Activated B cell treated with CpG ODN at 0.5 μM for 24 hours (primary cell): Measurements from ENCODE around the gene RPL7L1. TPM values are rescaled to one million over a fixed set of nuclear protein-coding genes. Genes with fewer than 3 reads are reported as not detected.

Source experiments
- ATAC-seq: fragments of 200-7000 bp; cut with Tn5 transposase; one replicate; pipeline ENCODE4 v1.10.0; 2021; ENCODE audit warnings: low read depth, mild to moderate bottlenecking, moderate library complexity
- CTCF ChIA-PET: fragments of 350-600 bp; sonication (Branson Sonifier 250); formaldehyde crosslinking; loops from one replicate; lab custom pipeline; 2021; ENCODE audit warnings: antibody characterized with exemption; lab: Charles Lee
- POLR2A ChIA-PET: fragments of 350-600 bp; sonication (Branson Sonifier 250); formaldehyde crosslinking; loops from one replicate; lab custom pipeline; 2021; ENCODE audit warnings: antibody characterized with exemption; lab: Charles Lee
- DNase-seq: peaks from one replicate; pipeline ENCODE4 v3.0.0; 2022
- H3K27ac Mint-ChIP-seq: one replicate; pipeline ENCODE4 v1.8.0; 2020; ENCODE audit warnings: mixed read lengths
- H3K27me3 Mint-ChIP-seq: one replicate; pipeline ENCODE4 v1.8.0; 2021; ENCODE audit warnings: mixed read lengths
- H3K36me3 Mint-ChIP-seq: one replicate; pipeline ENCODE4 v1.8.0; 2021; ENCODE audit warnings: low read depth, mixed read lengths
- H3K4me1 Mint-ChIP-seq: one replicate; pipeline ENCODE4 v1.8.0; 2021; ENCODE audit warnings: mixed read lengths
- H3K4me3 Mint-ChIP-seq: one replicate; pipeline ENCODE4 v1.8.0; 2020; ENCODE audit warnings: mild to moderate bottlenecking, mixed read lengths
- H3K9me3 Mint-ChIP-seq: one replicate; pipeline ENCODE4 v1.8.0; 2020; ENCODE audit warnings: mixed read lengths
- intact Hi-C: fragments of 100-400 bp; cut with micrococcal nuclease; formaldehyde crosslinking; loops from one replicate; pipeline ENCODE4 v1.15.1; 2024
- total RNA-seq: library from RNA; stranded (reverse); gene quantifications from 2 replicates; pipeline ENCODE4 v1.2.3, GENCODE V29; 2022
- TF ChIP-seq, protein P1 (sequence below): fragments of 200-600 bp; IDR thresholded peaks from one replicate; pipeline ENCODE4 v1.8.0; 2022; ENCODE audit warnings: antibody characterized with exemption, mild to moderate bottlenecking

The RPL7L1 gene
- total RNA-seq, 1 donor from 2014 or later: 110 TPM

DNA sequence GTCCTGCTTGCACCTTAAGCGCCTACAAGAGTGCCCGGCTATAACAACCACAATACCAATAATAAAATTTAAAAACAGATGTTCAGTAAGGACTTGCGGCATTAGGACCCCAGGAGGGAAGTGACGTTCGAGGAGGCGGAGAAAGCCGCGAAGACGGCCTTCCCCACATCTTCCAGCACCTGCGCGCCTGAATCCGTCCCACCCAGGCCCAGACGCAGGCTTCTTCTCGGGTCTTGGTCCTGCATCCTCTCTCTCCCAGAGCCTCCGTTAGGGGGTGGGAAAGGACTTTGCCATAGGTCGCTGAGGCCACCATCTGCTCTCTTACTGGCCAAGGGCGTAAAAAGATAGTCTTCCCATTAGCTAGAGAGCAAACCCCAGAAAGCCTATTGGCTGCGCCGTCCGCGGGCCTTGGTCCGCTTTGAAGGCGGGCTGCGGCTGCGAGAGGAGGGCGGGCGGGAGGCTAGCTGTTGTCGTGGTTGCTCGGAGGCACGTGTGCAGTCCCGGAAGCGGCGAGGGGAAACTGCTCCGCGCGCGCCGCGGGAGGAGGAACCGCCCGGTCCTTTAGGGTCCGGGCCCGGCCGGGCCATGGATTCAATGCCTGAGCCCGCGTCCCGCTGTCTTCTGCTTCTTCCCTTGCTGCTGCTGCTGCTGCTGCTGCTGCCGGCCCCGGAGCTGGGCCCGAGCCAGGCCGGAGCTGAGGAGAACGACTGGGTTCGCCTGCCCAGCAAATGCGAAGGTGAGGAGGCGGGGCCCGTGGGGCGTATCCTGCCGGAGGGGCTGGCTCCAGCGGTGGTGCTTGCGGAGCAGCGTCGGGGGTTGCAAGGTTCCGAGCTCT, 49.8 kb downstream of the RPL7L1 start, which contains the start of gene CNPY3:
Gene CNPY3 (plus strand): TSS at position 495 of the 835 bp plus-strand sequence. CDS start 91 bp downstream, at position 586.
- Mint-ChIP-seq H3K4me1 (peaks cover 58% of the 10 kb centered on the region), H3K4me3 (peak within 1 kb of the TSS; percentile 97), H3K27ac (peak within 1 kb of the TSS; percentile 97), H3K36me3 (peaks cover 45% of the 10 kb centered on the region), H3K9me3 (no peaks in the 10 kb centered on the region), H3K27me3 (no peaks in the 10 kb centered on the region)
- POLR2A ChIA-PET: interaction anchor here (0.5 to 5.4 kb wide), 61 partner anchors 8 to 1901 kb away, joined by 3 to 97 read pairs (median 5); partner anchors contain the start of genes ABCC10, BICRAL, CUL7 and CUL9
- peak; percentile 84 for DNase-seq
- TF ChIP-seq, protein P1, sequence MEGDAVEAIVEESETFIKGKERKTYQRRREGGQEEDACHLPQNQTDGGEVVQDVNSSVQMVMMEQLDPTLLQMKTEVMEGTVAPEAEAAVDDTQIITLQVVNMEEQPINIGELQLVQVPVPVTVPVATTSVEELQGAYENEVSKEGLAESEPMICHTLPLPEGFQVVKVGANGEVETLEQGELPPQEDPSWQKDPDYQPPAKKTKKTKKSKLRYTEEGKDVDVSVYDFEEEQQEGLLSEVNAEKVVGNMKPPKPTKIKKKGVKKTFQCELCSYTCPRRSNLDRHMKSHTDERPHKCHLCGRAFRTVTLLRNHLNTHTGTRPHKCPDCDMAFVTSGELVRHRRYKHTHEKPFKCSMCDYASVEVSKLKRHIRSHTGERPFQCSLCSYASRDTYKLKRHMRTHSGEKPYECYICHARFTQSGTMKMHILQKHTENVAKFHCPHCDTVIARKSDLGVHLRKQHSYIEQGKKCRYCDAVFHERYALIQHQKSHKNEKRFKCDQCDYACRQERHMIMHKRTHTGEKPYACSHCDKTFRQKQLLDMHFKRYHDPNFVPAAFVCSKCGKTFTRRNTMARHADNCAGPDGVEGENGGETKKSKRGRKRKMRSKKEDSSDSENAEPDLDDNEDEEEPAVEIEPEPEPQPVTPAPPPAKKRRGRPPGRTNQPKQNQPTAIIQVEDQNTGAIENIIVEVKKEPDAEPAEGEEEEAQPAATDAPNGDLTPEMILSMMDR: no peak
- peak; percentile 74 for ATAC-seq
- intact Hi-C loops: loop anchor here (1.0 to 2.0 kb wide), 10 partner anchors 39 to 648 kb away; partner anchors contain the start of genes CUL7, KLC4, KLHDC3 and MRPL2
- CTCF ChIA-PET: interaction anchor here (1.1 to 1.5 kb wide), 3 partner anchors 28 to 267 kb away, joined by 3 to 7 read pairs (median 4); partner anchors contain the start of gene PPP2R5D

DNA sequence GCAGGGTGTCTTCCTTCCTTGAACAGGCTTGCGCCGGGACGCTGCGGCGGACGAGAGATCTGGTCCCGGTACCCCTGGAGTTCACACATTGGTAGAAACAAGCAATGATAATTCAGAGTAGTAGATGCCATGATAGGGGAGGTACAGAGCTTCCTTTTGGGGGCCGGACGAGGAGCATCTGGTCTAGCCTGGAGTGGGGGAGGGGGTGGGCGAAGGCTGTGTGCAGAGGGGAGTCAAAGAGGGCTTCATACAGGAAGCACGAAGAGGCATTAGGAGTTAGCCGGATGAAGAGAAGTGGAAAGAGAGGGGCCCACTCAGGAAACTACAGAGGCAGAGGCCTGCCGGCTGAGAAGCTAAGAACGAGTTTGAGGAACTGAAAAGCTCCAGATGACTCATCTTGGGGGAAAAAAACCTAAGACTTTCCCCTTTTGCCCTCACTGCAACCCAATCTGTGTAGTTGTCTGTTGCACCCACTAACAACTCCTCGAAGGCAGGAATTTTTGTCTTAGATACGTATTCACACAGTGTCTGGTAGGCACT, 50.5 kb downstream of the RPL7L1 start:
- peak overlapping the region; percentile 97 for H3K4me3 Mint-ChIP-seq
- POLR2A ChIA-PET: interaction anchor here (0.5 to 5.4 kb wide), 58 partner anchors 8 to 1317 kb away, joined by 3 to 97 read pairs (median 5); partner anchors contain the start of genes ABCC10, BICRAL, CUL7 and CUL9
- H3K27me3 Mint-ChIP-seq: no peaks in the 10 kb centered on the region
- H3K36me3 Mint-ChIP-seq: peaks cover 52% of the 10 kb centered on the region
- TF ChIP-seq, protein P1: no peak
- ATAC-seq: peak; percentile 61
- DNase-seq: peak; percentile 58
- peaks cover 65% of the 10 kb centered on the region for H3K4me1 Mint-ChIP-seq
- H3K27ac Mint-ChIP-seq: peak overlapping the region; percentile 97
- intact Hi-C loops: loop anchor here (1.0 to 5.0 kb wide), 14 partner anchors 19 to 647 kb away; partner anchors contain the start of genes CUL7, KLC4, KLHDC3 and MRPL2
- CTCF ChIA-PET: interaction anchor here (1.1 to 1.5 kb wide), 2 partner anchors 54 to 268 kb away, joined by 3 to 7 read pairs; partner anchors contain the start of gene PPP2R5D
- no peaks in the 10 kb centered on the region for H3K9me3 Mint-ChIP-seq

DNA sequence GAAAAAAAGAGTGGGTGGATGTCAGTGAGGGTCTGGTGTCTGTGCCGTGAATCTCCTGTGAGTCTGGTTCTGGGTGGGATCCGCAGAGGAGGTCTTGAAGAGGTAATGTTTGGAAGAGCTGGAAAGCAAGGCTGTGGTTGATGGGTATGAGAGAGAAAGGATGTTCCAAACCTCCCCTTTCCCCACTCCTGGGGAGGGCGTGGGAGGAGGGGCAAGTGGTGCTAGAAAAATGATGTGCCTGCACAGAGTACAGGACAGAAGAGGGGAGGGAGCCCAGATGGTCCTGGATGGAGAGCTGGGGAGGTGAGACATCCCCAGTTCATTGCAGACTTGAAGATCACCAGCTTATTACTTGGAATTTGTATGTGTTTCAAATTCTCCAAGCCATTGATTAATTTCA, 53.0 kb downstream of the RPL7L1 start:
- Mint-ChIP-seq H3K36me3 (peaks cover 75% of the 10 kb centered on the region), H3K27me3 (no peaks in the 10 kb centered on the region), H3K9me3 (no peaks in the 10 kb centered on the region), H3K4me3 (peak overlapping the region; percentile 97), H3K4me1 (peaks cover 76% of the 10 kb centered on the region), H3K27ac (peak overlapping the region; percentile 97)
- TF ChIP-seq, protein P1: no peak
- DNase-seq (no peak), ATAC-seq (no peak)
- CTCF ChIA-PET: interaction anchor here (0.8 kb wide), 1 partner anchor 33 kb away, joined by 3 read pairs; no protein-coding TSS in a partner anchor
- intact Hi-C loops: loop anchor here (5.0 kb wide), 1 partner anchor 435 kb away; the partner anchor contains the start of gene ZNF318
- POLR2A ChIA-PET: interaction anchor here (0.6 to 5.4 kb wide), 4 partner anchors 13 to 237 kb away, joined by 3 to 97 read pairs (median 14); partner anchors contain the start of genes GNMT and PEX6

DNA sequence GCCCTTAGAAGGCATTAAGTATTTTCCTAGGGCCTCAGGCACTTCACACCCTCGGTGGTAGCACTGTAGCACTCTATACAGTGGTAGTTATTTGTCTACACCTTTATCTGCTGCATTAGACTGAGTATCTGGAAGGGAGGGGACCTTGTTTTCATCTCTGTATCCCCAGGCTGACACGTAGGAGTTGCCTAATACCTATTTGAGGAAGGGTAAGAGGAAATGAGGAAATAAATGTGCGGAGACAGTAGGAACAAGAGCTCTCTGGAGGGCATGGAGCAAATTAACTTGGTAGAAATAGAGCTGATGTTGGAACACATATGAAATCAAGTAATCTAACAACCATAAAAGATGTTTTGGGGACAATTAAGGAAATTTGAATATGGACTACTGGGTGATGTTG, 53.8 kb downstream of the RPL7L1 start:
- Mint-ChIP-seq H3K4me1 (peaks cover 78% of the 10 kb centered on the region), H3K27me3 (no peaks in the 10 kb centered on the region), H3K27ac (peak overlapping the region; percentile 57), H3K9me3 (no peaks in the 10 kb centered on the region), H3K4me3 (peak overlapping the region; percentile 97), H3K36me3 (peaks cover 83% of the 10 kb centered on the region)
- no peak for ATAC-seq
- intact Hi-C loops: loop anchor here (5.0 kb wide), 1 partner anchor 434 kb away; the partner anchor contains the start of gene ZNF318
- ChIA-PET CTCF (no interaction called here), POLR2A (interaction anchor here (0.6 to 1.2 kb wide), 3 partner anchors 12 to 81 kb away, joined by 3 to 9 read pairs (median 3); partner anchors contain the start of genes KLHDC3 and MEA1)
- DNase-seq: no peak
- TF ChIP-seq, protein P1: no peak
